Esophagus muscularis mucosa (tissue), 4 donors: ENCODE results near the gene BORCS5.

Experiments
- EP300 ChIP-seq: sonication (generic); formaldehyde crosslinking; IDR thresholded peaks from one replicate; pipeline ENCODE4 v1.6.1; 2017; ENCODE audit warnings: antibody characterized with exemption
- POLR2A ChIP-seq: fragments of 450-650 bp; IDR thresholded peaks from one replicate; pipeline ENCODE4 v1.6.1; 2017; ENCODE audit warnings: antibody characterized with exemption, moderate library complexity, mild to moderate bottlenecking, low read depth
- POLR2AphosphoS5 ChIP-seq, 2 donors: sonication (generic); formaldehyde crosslinking; IDR thresholded peaks; one replicate each; pipeline ENCODE4 v1.6.1; 2017; ENCODE audit warnings: antibody characterized with exemption in 2 of 2
- TF ChIP-seq, protein P1 (sequence below), 3 experiments: fragments of 200-600 bp in 2 of 3; fragments of 450-650 bp in 1 of 3; sonication (generic) in 2 of 3; IDR thresholded peaks; one replicate each; pipeline ENCODE4 v1.5.1; 2017 to 2019; ENCODE audit warnings: antibody characterized with exemption in 3 of 3, mild to moderate bottlenecking in 2 of 3, moderate library complexity in 1 of 3

DNA sequence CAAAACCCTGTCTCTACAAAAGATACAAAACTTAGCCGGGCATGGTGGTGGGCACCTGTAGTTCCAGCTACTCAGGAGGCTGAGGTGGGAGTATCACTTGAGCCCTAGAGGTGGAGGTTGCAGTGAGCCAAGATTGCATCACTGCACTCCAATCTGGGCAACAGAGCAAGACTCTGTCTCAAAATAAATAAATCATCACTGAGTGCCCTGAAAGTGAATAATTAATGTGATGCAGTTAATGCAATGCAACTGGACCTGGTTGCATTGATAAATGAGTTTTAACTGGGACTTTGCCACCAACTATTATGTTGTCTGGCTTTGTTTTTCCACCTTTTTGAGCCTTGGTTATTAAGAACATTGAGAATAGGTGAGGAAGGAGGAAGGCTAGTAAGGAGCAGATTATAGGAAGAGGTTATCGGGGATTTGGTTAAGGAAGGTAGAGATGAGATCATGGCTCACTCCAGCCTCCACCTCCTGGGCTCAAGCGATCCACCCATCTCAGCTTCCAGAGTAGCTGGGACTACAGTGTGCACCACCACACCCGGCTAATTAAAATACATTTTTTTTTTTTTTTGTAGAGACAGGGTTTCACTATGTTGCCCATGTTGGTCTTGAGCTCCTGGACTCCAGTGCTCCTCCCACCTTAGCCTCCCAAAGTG, 8.0 kb downstream of the BORCS5 start:
- TF ChIP-seq, protein P1, sequence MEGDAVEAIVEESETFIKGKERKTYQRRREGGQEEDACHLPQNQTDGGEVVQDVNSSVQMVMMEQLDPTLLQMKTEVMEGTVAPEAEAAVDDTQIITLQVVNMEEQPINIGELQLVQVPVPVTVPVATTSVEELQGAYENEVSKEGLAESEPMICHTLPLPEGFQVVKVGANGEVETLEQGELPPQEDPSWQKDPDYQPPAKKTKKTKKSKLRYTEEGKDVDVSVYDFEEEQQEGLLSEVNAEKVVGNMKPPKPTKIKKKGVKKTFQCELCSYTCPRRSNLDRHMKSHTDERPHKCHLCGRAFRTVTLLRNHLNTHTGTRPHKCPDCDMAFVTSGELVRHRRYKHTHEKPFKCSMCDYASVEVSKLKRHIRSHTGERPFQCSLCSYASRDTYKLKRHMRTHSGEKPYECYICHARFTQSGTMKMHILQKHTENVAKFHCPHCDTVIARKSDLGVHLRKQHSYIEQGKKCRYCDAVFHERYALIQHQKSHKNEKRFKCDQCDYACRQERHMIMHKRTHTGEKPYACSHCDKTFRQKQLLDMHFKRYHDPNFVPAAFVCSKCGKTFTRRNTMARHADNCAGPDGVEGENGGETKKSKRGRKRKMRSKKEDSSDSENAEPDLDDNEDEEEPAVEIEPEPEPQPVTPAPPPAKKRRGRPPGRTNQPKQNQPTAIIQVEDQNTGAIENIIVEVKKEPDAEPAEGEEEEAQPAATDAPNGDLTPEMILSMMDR (IDR thresholded peaks at IDR 0.05) = no peak
- no peak for TF ChIP-seq POLR2A
- TF ChIP-seq EP300 = no peak
- no peak for TF ChIP-seq POLR2AphosphoS5 (IDR thresholded peaks at IDR 0.05)
